DMS 273 treated with DMSO at 0.1 percent for 48 hours (cell line): Measurements from ENCODE around the gene LATS2.
"Not testable (repeated sequence)": the region's sequence is repeated elsewhere in the genome, so short reads cannot be mapped to it uniquely, and the experiment has no call there.

Source experiments
- DNase-seq: peaks from one replicate; lab custom pipeline; 2025; lab: John Stamatoyannopoulos, UW

The LATS2 gene

DNA sequence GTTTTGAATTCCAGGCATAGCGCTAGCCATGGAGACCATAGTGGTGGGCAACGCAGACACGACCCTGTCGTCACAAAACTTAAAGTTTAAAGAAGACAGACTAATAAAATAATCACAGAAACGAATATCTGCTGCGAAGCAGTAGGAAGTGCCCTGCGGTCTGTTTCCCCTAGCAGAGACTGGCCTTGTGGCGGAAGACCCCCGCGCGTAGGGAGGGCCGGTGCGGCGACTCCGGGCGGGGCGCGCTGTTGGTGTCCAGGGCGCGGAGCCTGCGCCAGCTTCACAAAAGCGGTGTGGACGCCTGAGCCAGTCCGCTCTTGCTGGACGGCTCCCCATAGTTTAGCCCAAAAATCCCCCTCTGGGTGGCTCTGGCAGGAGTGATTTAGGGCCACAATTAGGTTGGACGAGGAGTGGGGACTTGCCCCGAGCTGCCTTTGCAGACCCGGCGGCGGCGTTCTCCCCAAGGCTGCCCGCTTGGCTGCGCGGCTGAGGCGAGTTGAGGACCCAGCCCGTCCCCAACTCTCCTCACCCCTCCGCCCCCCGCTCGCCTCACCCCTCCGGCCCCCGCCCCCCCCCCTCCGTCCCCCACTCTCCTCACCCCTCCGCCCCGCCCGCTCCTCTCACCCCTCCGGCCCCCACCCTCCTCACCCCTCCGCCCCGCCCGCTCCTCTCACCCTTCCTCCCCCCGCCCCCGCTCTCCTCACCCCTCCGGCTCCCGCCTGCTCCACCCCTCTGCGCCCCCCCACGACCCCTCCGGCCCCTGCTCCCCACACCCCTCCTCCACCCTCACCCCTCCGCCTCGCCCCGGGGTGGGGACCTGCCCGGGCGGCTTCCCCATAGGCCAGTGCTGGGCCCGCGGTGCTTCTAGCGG lies 14.2 kb upstream of the LATS2 start:
- no peak for DNase-seq

DNA sequence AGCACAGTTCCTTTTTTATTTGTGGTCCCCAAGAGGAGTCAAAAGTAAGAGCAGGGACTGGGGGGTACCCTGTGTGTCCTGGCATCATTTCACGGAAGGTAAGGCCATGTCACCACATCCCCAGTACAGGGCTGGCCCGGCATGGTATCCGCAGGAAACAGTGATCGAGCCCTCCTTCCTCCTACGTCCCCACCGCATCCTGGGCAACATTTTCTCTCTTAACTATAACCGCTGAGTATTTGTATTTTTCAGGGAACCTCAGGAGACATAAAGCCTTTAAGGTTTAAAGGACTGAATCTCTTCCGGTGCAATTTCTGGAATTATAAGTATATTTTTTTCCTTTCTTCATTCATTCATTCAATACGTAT lies 13.6 kb upstream of the LATS2 start:
- no peak for DNase-seq

GRCh38 chr13:21074546-21074945 lies 13.2 kb upstream of the LATS2 start:
- DNase-seq: no peak

GRCh38 chr13:21071924-21072323 lies 10.5 kb upstream of the LATS2 start:
- DNase-seq: no peak

GRCh38 chr13:21071015-21071414 lies 9.6 kb upstream of the LATS2 start:
- DNase-seq: no peak

DNA sequence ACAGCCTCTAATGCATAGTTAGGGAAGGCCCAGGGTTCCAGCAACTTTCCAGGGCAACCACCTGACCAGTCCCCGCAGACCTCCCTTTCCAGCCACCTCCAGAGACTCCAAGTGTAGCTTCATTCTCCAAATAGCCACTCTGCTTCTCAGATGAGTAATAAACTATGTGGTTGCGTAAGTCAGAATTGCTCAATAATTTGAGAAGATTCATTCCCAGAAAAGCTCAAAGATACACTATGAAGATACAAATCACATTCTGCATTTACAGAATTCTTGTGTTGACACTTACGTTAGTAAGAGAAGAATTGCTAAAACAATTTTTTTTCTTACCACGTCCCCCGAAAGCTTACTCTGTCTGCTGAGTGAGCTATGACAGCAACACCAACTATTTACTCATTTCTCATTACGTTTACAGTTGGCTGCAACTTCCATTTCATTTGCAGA lies 8.2 kb upstream of the LATS2 start:
- DNase-seq: no peak

GRCh38 chr13:21067848-21068247 lies 6.5 kb upstream of the LATS2 start:
- DNase-seq: no peak

GRCh38 chr13:21066946-21067345 lies 5.6 kb upstream of the LATS2 start:
- no peak for DNase-seq

- no peak for DNase-seq
Observed at GRCh38 chr13:21065686-21066085, 4.3 kb upstream of the LATS2 start.

GRCh38 chr13:21063031-21063430 lies 1.6 kb upstream of the LATS2 start:
- DNase-seq: no peak

GRCh38 chr13:21060338-21061028 lies 903 bp downstream of the LATS2 start:
- DNase-seq: no peak

DNA sequence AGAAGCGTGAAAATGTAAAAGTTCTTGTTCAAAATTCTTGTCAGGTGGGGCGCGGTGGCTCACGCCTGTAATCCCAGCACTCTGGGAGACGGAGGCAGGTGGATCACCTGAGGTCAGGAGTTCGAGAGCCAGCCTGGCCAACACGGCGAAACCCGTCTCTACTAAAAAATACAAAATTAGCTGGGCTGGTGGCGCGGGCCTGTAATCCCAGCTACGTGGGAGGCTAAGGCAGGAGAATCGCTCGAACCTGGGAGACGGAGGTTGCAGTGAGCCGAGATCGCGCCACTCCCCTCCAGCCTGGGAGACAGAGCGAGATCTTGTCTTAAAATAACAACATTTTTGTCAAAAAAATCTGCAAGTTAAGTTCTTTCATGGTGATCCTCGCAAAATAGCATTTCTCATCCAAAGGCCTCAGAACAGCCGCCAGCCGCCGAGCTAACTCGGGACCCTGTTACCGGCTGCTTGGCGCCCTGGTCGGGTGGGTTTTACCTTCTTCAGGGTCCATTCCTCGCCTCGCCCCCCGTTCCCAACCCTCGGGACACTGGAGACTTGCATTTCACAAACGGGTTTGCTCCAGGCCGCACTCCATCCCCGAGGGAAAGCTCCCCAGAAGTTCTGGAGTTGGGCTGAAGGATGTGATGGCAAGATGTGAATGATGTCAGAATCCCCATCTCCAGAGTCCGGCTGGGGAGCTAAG lies 1.6 kb downstream of the LATS2 start:
- DNase-seq: no peak

DNA sequence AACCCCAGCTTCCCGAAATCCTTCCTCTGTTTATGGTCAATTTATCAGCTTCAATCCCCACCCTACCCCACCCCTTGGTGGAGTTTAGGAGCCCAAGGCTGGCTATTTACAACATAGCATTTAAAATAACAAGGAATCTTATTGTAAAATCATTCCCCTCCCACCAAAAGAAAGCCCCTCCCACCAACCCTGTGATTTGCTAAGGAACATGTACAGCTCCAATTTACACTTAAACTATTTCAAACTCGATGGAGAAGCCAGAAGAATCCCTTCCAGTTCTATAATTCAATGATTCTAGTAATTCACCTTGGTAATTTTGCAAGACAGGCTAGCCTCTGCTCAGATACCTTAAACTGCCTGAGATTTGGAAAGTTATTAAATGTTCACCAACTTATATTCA lies 3.0 kb downstream of the LATS2 start:
- DNase-seq: no peak

GRCh38 chr13:21055511-21056045 lies 5.8 kb downstream of the LATS2 start:
- no peak for DNase-seq

- no peak for DNase-seq
Observed at GRCh38 chr13:21055016-21055415, 6.4 kb downstream of the LATS2 start.

DNA sequence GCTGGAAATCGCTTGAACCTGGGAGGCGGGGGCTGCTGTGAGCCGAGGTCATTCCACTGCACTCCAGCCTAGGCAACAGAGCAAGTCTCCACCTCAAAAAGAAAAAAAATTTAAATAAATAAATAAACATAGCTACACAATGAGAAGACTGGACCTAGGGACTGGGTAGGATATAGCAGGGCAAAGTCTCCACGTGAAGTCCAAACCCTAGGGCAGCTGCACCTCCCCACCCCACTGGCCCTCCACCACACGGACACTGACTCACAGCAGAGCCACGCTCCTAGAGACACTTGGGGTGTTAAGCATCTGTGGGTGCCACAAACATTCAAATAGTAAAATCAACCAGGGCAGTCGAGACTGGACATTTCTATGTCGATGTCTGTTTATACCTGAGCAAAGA lies 7.1 kb downstream of the LATS2 start:
- DNase-seq: no peak

DNA sequence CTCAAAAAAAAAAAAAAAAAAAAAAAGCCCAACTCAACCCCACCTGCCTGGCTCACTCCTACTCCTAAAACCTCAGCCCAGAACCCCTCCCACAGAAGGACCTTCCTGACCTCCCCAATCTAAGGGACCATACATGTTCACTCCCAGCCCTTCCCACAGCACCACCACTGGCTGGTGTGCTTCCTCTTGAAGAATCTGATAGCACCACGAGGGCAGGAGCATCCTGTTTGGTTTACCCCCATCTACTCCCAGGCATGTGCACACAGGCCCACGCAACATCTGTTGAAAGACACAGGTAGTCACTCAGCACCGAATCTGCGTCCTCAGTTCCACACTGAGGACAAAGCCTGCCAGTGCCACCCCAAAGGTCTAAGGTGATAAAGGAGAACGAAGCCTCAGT lies 8.2 kb downstream of the LATS2 start:
- no peak for DNase-seq

GRCh38 chr13:21051675-21052074 lies 9.7 kb downstream of the LATS2 start:
- DNase-seq: no peak

DNA sequence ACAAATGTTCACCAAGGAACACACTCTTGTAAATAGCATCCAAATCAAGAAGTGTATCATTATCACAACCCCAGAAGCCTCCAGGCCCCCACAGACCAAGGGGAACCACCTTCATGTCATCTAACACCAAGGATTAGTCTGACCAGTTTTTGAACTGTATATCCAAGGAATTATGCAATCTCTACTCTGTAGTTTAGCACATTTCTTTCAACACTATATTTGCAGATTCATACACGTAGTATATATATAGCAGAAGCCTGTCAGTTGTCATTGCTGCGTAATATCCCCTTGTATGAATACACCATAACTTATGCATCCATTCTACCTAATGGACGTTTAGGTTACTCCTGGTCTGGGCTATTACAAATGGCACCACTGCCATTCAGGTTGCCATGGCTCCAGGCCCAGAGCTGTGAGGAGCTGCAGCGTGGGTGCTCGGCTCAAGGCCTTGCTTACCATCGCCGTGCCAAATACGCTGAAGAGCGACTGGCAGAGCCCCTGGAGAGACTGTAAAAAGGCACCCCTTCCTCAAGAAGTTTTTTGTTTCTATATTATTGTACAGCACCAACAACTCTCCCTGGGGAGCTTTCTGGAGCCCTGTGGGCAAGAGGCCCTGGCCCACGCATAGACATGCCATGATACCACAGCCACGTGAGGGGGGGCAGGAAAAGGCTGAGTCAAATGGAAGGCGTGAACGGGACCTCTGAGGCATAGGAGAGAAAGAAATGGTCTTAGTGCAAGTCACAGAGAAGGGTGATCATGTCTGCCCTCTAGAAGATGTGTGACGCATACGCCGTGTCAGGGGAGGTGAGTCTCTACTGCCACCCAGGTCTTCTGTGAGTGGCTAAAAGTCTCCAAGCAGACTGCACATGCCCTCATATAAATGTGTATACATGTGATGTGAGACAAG lies 10.8 kb downstream of the LATS2 start:
- no peak for DNase-seq

DNA sequence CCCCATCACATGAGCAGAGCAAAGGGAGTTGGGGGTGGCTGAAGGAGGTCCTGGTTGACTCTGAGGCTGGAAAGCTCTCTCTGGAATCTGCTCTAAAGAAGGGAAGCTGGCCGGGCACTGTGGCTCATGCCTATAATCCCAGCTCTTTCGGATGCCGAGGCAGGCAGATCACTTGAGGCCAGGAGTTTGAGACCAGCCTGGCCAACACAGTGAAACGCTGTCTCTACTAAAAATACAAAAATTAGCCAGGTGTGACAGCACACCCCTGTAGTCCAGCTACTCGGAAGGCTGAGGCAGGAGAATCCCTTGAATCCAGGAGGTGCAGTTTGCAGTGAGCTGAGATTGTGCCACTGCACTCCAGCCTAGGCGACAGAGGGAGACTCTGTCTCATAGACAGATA lies 11.7 kb downstream of the LATS2 start:
- not testable (repeated sequence) for DNase-seq

DNA sequence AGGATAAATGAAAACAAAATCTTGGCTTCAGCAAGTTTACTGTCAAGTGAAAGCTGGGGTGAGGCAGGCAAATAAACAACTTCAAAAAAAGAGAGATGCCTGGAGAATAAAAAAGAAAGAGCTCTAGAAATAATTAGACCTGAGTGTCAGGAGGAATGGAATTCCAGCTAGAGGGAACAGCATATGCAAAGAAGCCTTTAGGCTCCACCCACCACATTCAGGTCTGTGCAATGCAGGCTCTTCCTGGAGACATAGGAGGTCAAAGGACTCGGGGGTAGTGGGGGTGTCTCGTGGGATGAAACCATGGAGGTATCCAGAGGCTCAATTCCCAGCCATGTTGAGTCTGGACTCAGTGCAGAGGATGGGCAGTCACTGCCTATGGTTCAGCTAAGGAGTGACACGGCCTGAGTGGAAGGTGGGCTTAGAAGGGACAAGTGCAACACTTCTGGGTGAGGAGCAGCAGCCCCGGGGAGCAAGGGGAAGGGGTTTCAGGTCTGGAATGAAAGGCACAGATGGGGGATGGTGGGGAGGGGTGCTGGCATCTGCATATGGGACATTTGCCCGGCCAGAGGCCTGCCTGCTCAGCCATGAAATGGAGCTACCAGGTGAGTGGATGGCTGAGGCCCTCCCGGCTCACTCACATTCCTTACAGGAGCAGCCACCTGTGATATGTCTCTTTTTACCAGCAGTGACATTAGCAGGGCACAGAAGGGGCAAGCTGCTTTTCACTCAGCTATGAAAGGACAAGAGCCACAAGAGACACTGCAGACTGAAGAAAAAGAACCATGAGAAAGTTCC lies 12.3 kb downstream of the LATS2 start:
- no peak for DNase-seq
